PC-3 (cell line): Measurements from ENCODE around the gene CEACAM4. TPM values are rescaled to one million over a fixed set of nuclear protein-coding genes. Genes with fewer than 3 reads are reported as not detected.
"Not testable (repeated sequence)": the region's sequence is repeated elsewhere in the genome, so short reads cannot be mapped to it uniquely, and the experiment has no call there.

Experiments
- ATAC-seq: fragments of 200-7000 bp; cut with Tn5 transposase; 2 replicates; pipeline ENCODE4 v1.9.1; 2020; ENCODE audit warnings: mild to moderate bottlenecking, moderate library complexity
- BruUV-seq: library from RNA; stranded (reverse); fragments of 400-500 nt; replicated peaks from 2 replicates; lab custom pipeline; 2021; lab: Mats Ljungman, UMichigan
- CTCF ChIA-PET: fragments of 300-600 bp; sonication (Branson Sonifier 250); formaldehyde crosslinking; loops from one replicate; lab custom pipeline; 2022; ENCODE audit warnings: antibody characterized with exemption; lab: Charles Lee
- POLR2A ChIA-PET: fragments of 300-600 bp; sonication (Branson Sonifier 250); formaldehyde crosslinking; loops from one replicate; lab custom pipeline; 2022; ENCODE audit warnings: antibody characterized with exemption; ENCODE audit not compliant: unreplicated experiment; lab: Charles Lee
- DNase-seq: peaks from one replicate; pipeline ENCODE4 v3.0.0-alpha.2; 2015
- H2AFZ ChIP-seq: fragments of 300-600 bp; sonication (generic); 2 replicates; pipeline ENCODE4 v1.6.0; 2016; ENCODE audit warnings: antibody characterized with exemption, low read length
- H3F3A ChIP-seq: fragments of 300-600 bp; sonication (generic); one replicate; pipeline ENCODE4 v1.6.0; 2017; ENCODE audit warnings: antibody characterized with exemption, low read length, control low read depth, mild to moderate bottlenecking; ENCODE audit not compliant: unreplicated experiment
- H3K27ac ChIP-seq: fragments of 300-600 bp; sonication (generic); 2 replicates; pipeline ENCODE4 v1.5.1; 2016; ENCODE audit warnings: mild to moderate bottlenecking, low read length
- H3K27me3 ChIP-seq: fragments of 300-600 bp; sonication (generic); 2 replicates; pipeline ENCODE4 v1.6.1; 2016; ENCODE audit warnings: low read length, mixed read lengths
- H3K36me3 ChIP-seq: fragments of 300-600 bp; sonication (generic); 2 replicates; pipeline ENCODE4 v1.6.1; 2016; ENCODE audit warnings: low read depth, mixed run types, low read length, mixed read lengths
- H3K4me1 ChIP-seq: fragments of 300-600 bp; sonication (generic); 2 replicates; pipeline ENCODE4 v1.5.1; 2016; ENCODE audit warnings: low read length; ENCODE audit not compliant: insufficient read depth
- H3K4me2 ChIP-seq: fragments of 300-600 bp; sonication (generic); 2 replicates; pipeline ENCODE4 v1.6.0; 2016; ENCODE audit warnings: low read length
- H3K4me3 ChIP-seq: fragments of 300-600 bp; sonication (generic); 2 replicates; pipeline ENCODE4 v1.5.1; 2016; ENCODE audit warnings: mild to moderate bottlenecking, low read length, mixed read lengths
- H3K79me2 ChIP-seq: fragments of 300-600 bp; sonication (generic); 2 replicates; pipeline ENCODE4 v1.6.1; 2017; ENCODE audit warnings: low read length, mixed read lengths
- H3K9ac ChIP-seq: fragments of 300-600 bp; sonication (generic); 2 replicates; pipeline ENCODE4 v1.6.0; 2016; ENCODE audit warnings: mild to moderate bottlenecking, low read length
- H3K9me2 ChIP-seq: fragments of 300-600 bp; sonication (generic); replicated peaks from 2 replicates; pipeline ENCODE4 v1.6.1; 2016; ENCODE audit warnings: mixed run types, low read length, mixed read lengths
- H3K9me3 ChIP-seq: fragments of 300-600 bp; sonication (generic); 2 replicates; pipeline ENCODE4 v1.6.1; 2016; ENCODE audit warnings: low read length, mixed read lengths
- H4K20me1 ChIP-seq: fragments of 300-600 bp; sonication (generic); 2 replicates; pipeline ENCODE4 v1.6.1; 2016; ENCODE audit warnings: low read length, mixed read lengths
- EZH2 ChIP-seq: fragments of 300-600 bp; sonication (generic); IDR thresholded peaks from one replicate; pipeline ENCODE4 v1.6.1; 2017; ENCODE audit warnings: antibody characterized with exemption, mild to moderate bottlenecking, low read length; ENCODE audit not compliant: unreplicated experiment
- EZH2phosphoT487 ChIP-seq: fragments of 300-600 bp; sonication (generic); IDR thresholded peaks from 2 replicates; pipeline ENCODE4 v1.6.1; 2018; ENCODE audit warnings: mild to moderate bottlenecking, antibody characterized with exemption, low read length, borderline replicate concordance
- intact Hi-C: fragments of 100-400 bp; cut with micrococcal nuclease; formaldehyde crosslinking; loops from 2 replicates; pipeline ENCODE4 v1.9.0; 2023
- total RNA-seq: library from RNA; depleted of rRNA; stranded (reverse); fragments of >200 nt; gene quantifications from 2 replicates; pipeline ENCODE4 v1.2.3, GENCODE V29; 2014
- TF ChIP-seq, protein P1 (sequence below): fragments of 300-600 bp; sonication (generic); conservative IDR thresholded peaks from 2 replicates; pipeline ENCODE4 v1.5.1; 2017; ENCODE audit warnings: antibody characterized with exemption, low read depth, mild to moderate bottlenecking, low read length

The CEACAM4 gene
- total RNA-seq, 1 experiment from 2014 or later, result not detected

DNA sequence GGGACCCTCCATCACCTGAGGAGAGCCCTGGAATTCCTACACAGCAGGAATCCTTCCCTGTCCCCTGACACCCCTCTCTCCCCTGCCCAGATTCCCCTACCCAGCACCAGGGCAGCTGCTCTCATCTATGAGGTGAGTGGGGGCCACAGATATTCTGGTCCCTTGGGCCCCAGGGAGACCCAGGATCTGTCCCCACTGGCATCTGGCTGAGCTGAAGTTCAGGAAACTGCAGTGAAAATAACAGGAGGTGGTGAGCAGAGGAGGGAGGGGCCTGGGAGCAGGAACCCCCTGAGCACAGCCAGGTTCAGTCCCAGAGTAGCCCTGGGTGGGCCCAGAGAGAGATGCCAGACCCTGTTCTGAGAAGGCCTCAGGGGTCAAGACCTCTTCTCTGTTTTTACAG lies 40.8 kb downstream of the CEACAM4 start:
- Histone ChIP-seq H3K9me2 (no peaks in the 10 kb centered on the region), H3K4me2 (no peak overlapping the region), H3K4me3 (no peak overlapping the region), H3K79me2 (no peaks in the 10 kb centered on the region), H3K4me1 (no peaks in the 10 kb centered on the region), H4K20me1 (no peaks in the 10 kb centered on the region), H3K36me3 (no peaks in the 10 kb centered on the region), H3K9ac (no peak overlapping the region), H3K27me3 (no peaks in the 10 kb centered on the region), H3K27ac (no peak overlapping the region), H3K9me3 (no peaks in the 10 kb centered on the region), H2AFZ (no peak overlapping the region), H3F3A (no peaks in the 10 kb centered on the region)
- DNase-seq (no peak), ATAC-seq (no peak)
- intact Hi-C loops, result no loop called here
- ChIA-PET POLR2A (no interaction called here), CTCF (no interaction called here)
- no TSS peak for BruUV-seq
- TF ChIP-seq EZH2phosphoT487, result no peak
- TF ChIP-seq, protein P1, sequence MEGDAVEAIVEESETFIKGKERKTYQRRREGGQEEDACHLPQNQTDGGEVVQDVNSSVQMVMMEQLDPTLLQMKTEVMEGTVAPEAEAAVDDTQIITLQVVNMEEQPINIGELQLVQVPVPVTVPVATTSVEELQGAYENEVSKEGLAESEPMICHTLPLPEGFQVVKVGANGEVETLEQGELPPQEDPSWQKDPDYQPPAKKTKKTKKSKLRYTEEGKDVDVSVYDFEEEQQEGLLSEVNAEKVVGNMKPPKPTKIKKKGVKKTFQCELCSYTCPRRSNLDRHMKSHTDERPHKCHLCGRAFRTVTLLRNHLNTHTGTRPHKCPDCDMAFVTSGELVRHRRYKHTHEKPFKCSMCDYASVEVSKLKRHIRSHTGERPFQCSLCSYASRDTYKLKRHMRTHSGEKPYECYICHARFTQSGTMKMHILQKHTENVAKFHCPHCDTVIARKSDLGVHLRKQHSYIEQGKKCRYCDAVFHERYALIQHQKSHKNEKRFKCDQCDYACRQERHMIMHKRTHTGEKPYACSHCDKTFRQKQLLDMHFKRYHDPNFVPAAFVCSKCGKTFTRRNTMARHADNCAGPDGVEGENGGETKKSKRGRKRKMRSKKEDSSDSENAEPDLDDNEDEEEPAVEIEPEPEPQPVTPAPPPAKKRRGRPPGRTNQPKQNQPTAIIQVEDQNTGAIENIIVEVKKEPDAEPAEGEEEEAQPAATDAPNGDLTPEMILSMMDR, result no peak
- TF ChIP-seq EZH2, result no peak

DNA sequence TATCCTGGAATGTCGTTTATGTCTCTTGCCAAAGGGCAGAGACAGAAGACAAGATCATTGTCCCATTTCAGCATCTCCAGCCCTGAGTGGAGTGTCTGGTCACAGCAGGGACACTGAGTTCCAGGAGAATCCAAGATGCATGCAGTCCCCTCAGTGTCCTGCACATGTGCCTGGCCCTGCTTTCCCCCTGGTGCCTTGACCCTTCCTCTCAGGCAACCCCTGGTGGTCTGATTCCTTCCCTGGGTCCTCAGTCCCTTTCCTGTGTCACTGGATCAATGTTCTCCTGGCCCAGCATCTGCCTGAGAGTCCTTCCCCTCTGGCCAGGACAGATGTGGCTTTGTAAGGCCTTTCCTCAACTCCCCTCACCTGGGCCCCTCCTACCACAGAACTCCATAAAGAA lies 41.9 kb downstream of the CEACAM4 start:
- POLR2A ChIA-PET, result no interaction called here
- H3K4me2 ChIP-seq, result no peak overlapping the region
- no peaks in the 10 kb centered on the region for H3K79me2 ChIP-seq
- H3K4me3 ChIP-seq, result no peak overlapping the region
- H3K27me3 ChIP-seq, result no peaks in the 10 kb centered on the region
- H3K4me1 ChIP-seq, result no peaks in the 10 kb centered on the region
- no peak overlapping the region for H2AFZ ChIP-seq
- CTCF ChIA-PET, result no interaction called here
- no peak overlapping the region for H3K27ac ChIP-seq
- no TSS peak for BruUV-seq
- TF ChIP-seq, protein P1, result no peak
- TF ChIP-seq EZH2phosphoT487 (no peak), EZH2 (no peak)
- H3K9ac ChIP-seq, result no peak overlapping the region
- H3K36me3 ChIP-seq, result no peaks in the 10 kb centered on the region
- no peaks in the 10 kb centered on the region for H4K20me1 ChIP-seq
- H3K9me3 ChIP-seq, result no peaks in the 10 kb centered on the region
- no peaks in the 10 kb centered on the region for H3K9me2 ChIP-seq
- ATAC-seq (no peak), DNase-seq (no peak)
- H3F3A ChIP-seq, result no peaks in the 10 kb centered on the region
- intact Hi-C loops, result no loop called here

- no peak for DNase-seq
- Histone ChIP-seq H3K27ac (no peak overlapping the region), H4K20me1 (no peaks in the 10 kb centered on the region), H3K4me3 (no peak overlapping the region), H3F3A (no peaks in the 10 kb centered on the region), H3K9ac (no peak overlapping the region), H3K27me3 (no peaks in the 10 kb centered on the region), H3K4me1 (no peaks in the 10 kb centered on the region), H3K36me3 (no peaks in the 10 kb centered on the region), H3K79me2 (no peaks in the 10 kb centered on the region), H2AFZ (no peak overlapping the region), H3K4me2 (no peak overlapping the region), H3K9me2 (no peaks in the 10 kb centered on the region), H3K9me3 (no peaks in the 10 kb centered on the region)
- TF ChIP-seq, protein P1, result no peak
- no peak for TF ChIP-seq EZH2
- no peak for TF ChIP-seq EZH2phosphoT487
- intact Hi-C loops, result no loop called here
- POLR2A ChIA-PET, result no interaction called here
- CTCF ChIA-PET, result no interaction called here
- no TSS peak for BruUV-seq
- no peak for ATAC-seq
Measured at GRCh38 chr19:41584260-41584810, 42.5 kb downstream of the CEACAM4 start.

- H3K79me2 ChIP-seq, H3K9me3 ChIP-seq, ATAC-seq, H3K36me3 ChIP-seq, H3K4me2 ChIP-seq, H3K9me2 ChIP-seq, H4K20me1 ChIP-seq, H3K9ac ChIP-seq, BruUV-seq, DNase-seq, H3K27me3 ChIP-seq, H3F3A ChIP-seq, H3K27ac ChIP-seq, H3K4me1 ChIP-seq, H2AFZ ChIP-seq, intact Hi-C loops, POLR2A ChIA-PET, H3K4me3 ChIP-seq: not testable (repeated sequence)
- CTCF ChIA-PET, result interaction anchor here (0.6 kb wide), 1 partner anchor 552 kb away, joined by 3 read pairs; no protein-coding TSS in a partner anchor
Measured at GRCh38 chr19:41582577-41583182, 44.2 kb downstream of the CEACAM4 start.
